CD4-positive, alpha-beta T cell treated with Interleukin-6 at 100 ng/mL for 8 hours (primary cell): ENCODE data around the gene PXYLP1.
"Not testable (repeated sequence)": the region's sequence is repeated elsewhere in the genome, so short reads cannot be mapped to it uniquely, and the experiment has no call there.

ENCODE experiments used
- DNase-seq: peaks from one replicate; pipeline ENCODE4 v3.0.0-alpha.2; 2020; ENCODE audit warnings: mixed read lengths, low spot score

Gene PXYLP1

GRCh38 chr3:141300426-141300825, 68.8 kb downstream of the PXYLP1 start:
- DNase-seq: not testable (repeated sequence)

- DNase-seq: no peak
Measured at GRCh38 chr3:141302364-141303141, 70.9 kb downstream of the PXYLP1 start.

DNA sequence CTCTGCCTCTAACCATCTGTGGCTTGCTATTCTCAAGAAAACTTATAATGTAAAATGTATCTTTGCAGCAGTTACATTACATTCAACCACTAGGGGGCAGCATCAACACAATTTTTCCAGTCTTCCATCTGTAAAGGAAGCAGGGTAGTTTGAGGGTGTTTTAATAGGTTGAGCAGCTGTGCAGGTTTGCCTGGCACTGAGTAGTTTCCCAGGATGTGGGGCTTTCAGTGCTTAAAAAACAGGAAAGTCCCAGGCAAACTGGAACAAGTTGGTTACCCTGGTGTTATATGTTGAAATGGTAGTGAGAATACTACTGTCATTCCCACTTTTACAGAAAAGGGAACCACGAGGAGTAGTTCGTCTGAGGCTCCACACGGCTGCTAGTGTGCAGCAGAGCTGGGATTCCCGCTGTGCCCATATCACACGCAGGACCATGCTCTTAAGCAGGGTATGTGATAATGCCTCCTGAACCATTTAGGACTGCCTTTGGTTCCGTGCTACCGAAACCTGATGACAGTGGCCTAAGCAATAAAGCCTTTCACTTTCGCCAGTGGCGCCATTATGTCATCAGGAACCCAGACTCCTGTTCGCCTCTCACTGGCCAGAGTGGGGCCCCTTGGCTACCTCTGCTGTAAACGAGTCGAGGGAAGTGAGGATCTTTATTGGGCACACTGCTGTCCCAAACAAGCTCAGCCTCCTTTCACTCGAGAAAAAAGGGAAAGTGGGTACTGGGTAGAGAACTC, 72.0 kb downstream of the PXYLP1 start:
- peak; percentile 83 for DNase-seq

- no peak for DNase-seq
Measured at GRCh38 chr3:141305436-141305835, 73.8 kb downstream of the PXYLP1 start.

- no peak for DNase-seq
Measured at GRCh38 chr3:141306276-141306675, 74.7 kb downstream of the PXYLP1 start.

GRCh38 chr3:141306922-141307321, 75.3 kb downstream of the PXYLP1 start:
- DNase-seq: peak; percentile 77

GRCh38 chr3:141307351-141308059, 75.9 kb downstream of the PXYLP1 start:
- peak; percentile 24 for DNase-seq

- DNase-seq: no peak
Measured at GRCh38 chr3:141308588-141309218, 77.1 kb downstream of the PXYLP1 start.

DNA sequence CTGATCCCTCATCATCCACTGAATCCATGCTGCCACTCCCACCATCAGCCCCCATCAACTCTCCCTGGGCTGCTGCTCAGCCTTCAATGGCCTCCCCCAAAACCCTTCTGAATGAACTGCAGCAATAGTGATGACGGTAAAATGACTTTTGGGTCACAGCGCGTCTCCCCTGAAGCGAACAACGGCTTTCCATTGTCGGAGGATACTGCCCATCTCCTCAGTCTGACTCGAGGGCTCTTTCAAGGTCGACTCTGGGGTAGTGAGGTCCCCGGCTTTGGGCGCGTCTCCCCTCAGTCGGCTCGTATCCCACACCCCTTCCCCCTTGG, 79.5 kb downstream of the PXYLP1 start:
- no peak for DNase-seq

- DNase-seq: peak; percentile 99
Measured at GRCh38 chr3:141311496-141312353, 80.1 kb downstream of the PXYLP1 start.

DNA sequence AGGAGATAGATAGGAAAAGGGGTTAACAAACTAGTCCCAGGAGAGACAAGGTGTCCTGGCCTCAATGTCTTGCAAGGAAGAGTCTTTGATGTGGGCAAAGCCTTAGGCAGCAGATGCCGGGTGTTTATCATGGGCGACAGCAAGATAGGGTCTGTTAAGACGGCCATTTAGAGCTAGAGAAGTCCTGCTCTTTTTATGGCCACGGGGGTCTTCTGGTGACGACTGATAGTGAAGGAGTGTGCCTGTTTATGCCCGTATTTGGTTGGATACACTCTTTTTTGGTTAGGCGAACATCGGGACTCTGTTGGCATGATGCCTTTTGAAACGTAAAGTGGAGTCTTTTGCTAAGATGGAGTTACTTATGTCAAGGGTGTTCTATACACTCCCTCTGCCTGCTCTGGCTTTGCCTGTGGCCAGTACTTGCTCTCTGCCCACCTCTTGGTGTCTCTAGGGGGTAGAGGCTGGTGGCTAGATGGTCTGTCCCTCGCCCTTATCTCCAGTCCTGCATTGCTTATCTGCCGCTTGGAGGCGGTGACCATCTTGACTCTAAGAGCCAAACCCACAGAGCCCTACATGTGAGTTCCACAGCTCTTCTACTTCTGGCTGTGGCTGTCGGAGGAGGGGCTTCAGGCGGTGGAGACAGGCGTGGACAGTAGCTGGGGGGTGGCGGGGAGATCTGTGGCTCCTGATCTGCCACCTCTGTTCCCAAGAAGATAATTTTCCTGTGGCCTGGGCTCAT, 80.9 kb downstream of the PXYLP1 start:
- DNase-seq: no peak

DNA sequence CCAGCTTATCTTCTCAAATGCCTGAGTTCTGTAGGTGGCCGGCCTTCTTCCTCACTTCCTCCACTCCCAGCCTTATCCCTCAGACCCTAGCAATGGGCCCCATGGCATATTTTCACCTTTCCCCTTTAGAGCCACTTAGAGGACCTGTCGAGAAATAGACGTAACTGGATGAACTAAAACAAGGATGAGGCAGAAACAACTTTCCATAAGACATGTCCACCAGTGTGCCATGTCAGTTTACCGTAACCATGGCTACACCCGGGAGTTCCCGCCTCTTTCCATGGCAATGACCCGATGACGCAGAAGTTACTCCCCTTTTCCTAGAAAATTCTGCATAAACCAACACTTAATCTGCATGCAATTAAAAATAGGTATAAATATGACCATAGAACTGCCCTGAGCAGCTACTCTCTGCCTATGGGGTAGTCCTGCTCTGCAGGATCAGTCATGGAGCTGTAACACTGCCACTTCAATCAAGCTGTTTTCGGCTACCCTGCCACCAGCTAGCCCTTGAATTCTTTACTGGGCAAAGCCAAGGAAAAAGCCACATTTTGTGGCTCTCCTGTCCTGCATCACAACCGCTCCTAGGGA, 81.6 kb downstream of the PXYLP1 start:
- DNase-seq: no peak

DNA sequence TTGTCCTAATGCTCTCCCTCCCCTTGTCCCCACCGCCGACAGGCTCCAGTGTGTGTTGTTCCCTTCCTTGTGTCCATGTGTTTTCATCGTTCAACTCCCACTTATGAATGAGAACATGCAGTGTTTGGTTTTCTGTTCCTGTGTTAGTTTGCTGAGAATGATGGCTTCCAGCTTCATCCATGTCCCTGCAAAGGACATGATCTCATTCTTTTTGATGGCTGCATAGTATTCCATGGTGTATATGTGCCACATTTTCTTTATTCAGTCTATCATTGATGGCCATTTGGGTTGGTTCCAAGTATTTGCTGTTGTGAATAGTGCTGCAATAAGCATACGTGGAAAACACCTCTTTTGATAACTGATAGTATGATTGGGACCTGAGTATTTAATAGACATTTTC, 82.8 kb downstream of the PXYLP1 start:
- DNase-seq: not testable (repeated sequence)

DNA sequence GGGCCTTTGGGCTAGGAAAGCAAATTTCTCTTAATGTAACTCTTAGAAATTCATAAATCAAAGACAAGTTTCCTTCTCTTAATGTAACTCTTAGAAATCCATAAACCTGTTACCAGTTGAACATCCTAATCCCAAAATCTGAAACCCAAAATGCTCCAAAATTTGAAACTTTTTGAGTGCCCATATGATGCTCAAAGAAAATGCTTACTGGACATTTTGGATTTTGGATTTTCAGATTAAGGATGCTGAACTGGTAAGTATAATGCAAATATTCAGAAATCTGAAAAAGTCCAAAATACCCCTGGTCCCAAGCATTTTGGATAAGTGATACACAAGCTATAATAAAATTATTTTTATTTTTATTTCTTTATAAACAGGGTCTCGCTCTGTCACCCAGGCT, 85.2 kb downstream of the PXYLP1 start:
- no peak for DNase-seq

DNA sequence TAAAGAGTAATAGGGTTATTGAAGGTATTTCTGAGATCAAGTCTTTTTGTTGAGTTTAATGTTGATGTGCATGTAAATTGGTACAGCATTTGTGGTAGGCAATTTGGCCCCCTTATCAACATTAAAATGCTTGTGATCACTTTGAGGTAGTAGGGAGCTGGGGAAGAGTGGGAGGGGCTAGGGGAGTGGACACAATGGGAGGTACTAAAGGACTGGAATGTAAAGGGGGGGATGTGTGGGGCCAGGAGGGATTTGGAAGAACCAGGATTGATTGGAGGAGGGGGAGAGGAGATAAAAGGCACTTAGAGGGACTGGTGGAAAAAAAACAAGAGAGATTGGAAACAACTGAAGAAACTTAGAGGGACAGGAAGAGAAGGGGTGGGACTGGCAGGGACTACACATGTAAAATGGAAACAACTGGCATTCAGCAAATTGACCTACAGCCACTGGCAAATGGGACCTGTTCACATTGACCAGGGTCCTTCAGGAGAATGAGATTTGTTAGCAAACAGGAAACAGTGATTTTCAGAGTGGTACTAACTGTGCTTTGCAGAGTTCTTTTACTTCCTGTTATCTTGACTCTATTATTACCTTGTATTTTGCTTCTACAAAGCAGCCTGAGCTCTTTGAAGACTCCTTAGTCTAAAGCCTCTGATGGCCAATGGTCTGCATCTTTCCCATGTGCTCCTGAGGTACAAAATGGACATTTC, 88.9 kb downstream of the PXYLP1 start:
- no peak for DNase-seq

- DNase-seq: no peak
Measured at GRCh38 chr3:141321109-141321497, 89.5 kb downstream of the PXYLP1 start.

DNA sequence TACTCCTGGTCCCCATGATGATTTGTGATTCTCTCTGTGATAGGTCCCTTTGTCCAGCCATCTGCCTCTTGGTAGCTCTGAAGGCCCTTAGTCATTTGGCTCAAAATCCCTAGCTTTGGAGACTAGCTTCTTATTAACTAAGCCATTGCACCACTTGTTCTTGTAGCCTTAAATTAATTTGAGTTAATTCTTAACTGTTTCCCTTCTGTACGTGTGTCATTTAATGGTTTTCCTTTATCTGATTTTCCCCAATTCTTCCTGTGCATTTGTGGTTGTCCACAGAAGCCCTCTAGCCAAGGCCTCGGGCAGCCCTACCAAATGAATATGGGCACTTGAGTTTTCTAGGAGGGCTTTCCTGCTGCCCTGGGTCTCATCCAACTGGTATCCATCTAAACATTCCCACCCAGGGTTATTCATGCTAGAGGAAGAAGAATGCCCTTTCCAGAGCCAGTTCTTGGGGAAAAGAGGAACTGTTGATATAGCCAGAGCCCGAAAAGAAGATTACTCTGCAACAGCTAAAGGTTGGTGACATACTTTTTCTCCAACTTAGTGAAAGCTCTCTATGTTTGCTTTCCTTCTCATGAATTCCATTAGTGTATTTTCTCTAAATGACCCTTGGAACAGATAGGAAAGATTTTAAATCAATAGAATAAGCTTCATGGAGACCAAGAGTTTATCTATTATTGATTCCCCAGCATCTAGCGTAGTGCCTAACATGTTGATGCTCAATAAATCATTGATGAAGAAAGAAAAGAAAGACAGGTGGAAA, 92.5 kb downstream of the PXYLP1 start:
- DNase-seq: no peak

DNA sequence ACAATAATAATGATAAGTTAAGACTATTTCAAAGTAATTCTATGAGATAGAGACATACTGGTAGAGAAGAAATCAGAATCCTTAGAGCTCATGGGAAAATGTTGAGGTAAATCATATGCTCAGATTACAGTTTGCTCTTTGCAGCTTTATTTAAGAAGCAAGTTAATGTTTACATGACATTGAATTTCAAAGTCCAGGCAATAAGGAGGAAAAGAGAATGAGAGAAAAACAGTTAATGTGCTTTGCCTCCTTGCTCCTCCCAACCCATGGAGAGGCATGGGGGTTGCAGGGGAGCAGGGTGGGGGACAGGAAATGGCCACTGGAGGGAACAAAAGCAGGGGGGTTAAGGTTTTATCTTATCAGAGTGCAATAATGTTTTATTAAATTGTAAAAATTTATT, 94.5 kb downstream of the PXYLP1 start:
- no peak for DNase-seq

GRCh38 chr3:141326626-141327025, 95.0 kb downstream of the PXYLP1 start:
- no peak for DNase-seq
